Raji (cell line): ENCODE measurements around the gene RUVBL2.
"Not testable (repeated sequence)": the region's sequence is repeated elsewhere in the genome, so short reads cannot be mapped to it uniquely, and the experiment has no call there.

ENCODE experiments used
- POLR2A ChIP-seq: IDR thresholded peaks from 2 replicates; pipeline ENCODE4 v1.6.1; 2011; ENCODE audit warnings: low read depth, low read length, control low read depth; ENCODE audit not compliant: insufficient read depth

The RUVBL2 gene

GRCh38 chr19:49017666-49018351 lies 24.1 kb downstream of the RUVBL2 start:
- TF ChIP-seq POLR2A = no peak

- TF ChIP-seq POLR2A = no peak
These were observed 25.7 kb downstream of the RUVBL2 start for GRCh38 chr19:49019242-49019932.

GRCh38 chr19:49020342-49020741 lies 26.7 kb downstream of the RUVBL2 start:
- TF ChIP-seq POLR2A = no peak

GRCh38 chr19:49020931-49021895 lies 27.5 kb downstream of the RUVBL2 start:
- no peak for TF ChIP-seq POLR2A

- no peak for TF ChIP-seq POLR2A
These were observed 28.4 kb downstream of the RUVBL2 start for GRCh38 chr19:49022116-49022515.

GRCh38 chr19:49024233-49024632 lies 30.5 kb downstream of the RUVBL2 start, which contains the start of gene CGB3:
Gene CGB3, minus strand, starts transcription at chr19:49024333. Its CDS starts 362 bp downstream, at chr19:49023971.
- not testable (repeated sequence) for TF ChIP-seq POLR2A

GRCh38 chr19:49031642-49032301 lies 38.1 kb downstream of the RUVBL2 start, which contains the start of gene CGB2:
Gene CGB2, plus strand, starts transcription at chr19:49031890. Its CDS starts 206 bp downstream, at chr19:49032096.
- not testable (repeated sequence) for TF ChIP-seq POLR2A

GRCh38 chr19:49036815-49037214 lies 43.1 kb downstream of the RUVBL2 start, which contains the start of gene CGB1:
Gene CGB1, minus strand, starts transcription at chr19:49036895. Its CDS starts 184 bp downstream, at chr19:49036711.
- not testable (repeated sequence) for TF ChIP-seq POLR2A

GRCh38 chr19:49042177-49042576 lies 48.5 kb downstream of the RUVBL2 start:
- no peak for TF ChIP-seq POLR2A

GRCh38 chr19:49043548-49043947 lies 49.9 kb downstream of the RUVBL2 start, which contains the start of gene CGB5:
Gene CGB5, plus strand, starts transcription at chr19:49043848. Its CDS starts 362 bp downstream, at chr19:49044210.
- not testable (repeated sequence) for TF ChIP-seq POLR2A

- not testable (repeated sequence) for TF ChIP-seq POLR2A
These were observed 55.3 kb downstream of the RUVBL2 start, which contains the start of gene CGB8 for GRCh38 chr19:49049011-49049410. Gene CGB8, minus strand, starts transcription at chr19:49049111. Its CDS starts 372 bp downstream, at chr19:49048739.

- no peak for TF ChIP-seq POLR2A
These were observed 62.6 kb downstream of the RUVBL2 start for GRCh38 chr19:49056101-49056901.

- TF ChIP-seq POLR2A = no peak
These were observed 64.0 kb downstream of the RUVBL2 start, which contains the start of gene CGB7 for GRCh38 chr19:49057636-49058234. Gene CGB7, minus strand, starts transcription at chr19:49057749. Its CDS starts 2,374 bp downstream, at chr19:49055375.

- no peak for TF ChIP-seq POLR2A
These were observed 64.9 kb downstream of the RUVBL2 start for GRCh38 chr19:49058562-49058961.
